PFSK-1 (cell line): Measurements from ENCODE around the gene ZFPM1.

Experiments used
- FOXP2 ChIP-seq: optimal IDR thresholded peaks from 2 replicates; pipeline ENCODE3; 2011; ENCODE audit warnings: borderline replicate concordance, control low read depth, inconsistent platforms; ENCODE audit not compliant: insufficient read depth; ENCODE audit errors: extremely low read length, extremely low read depth
- POLR2AphosphoS5 ChIP-seq: IDR thresholded peaks from 2 replicates; pipeline ENCODE4 v1.6.1; 2012; ENCODE audit warnings: low read depth, mild to moderate bottlenecking, control low read depth, low read length, moderate library complexity
- SIN3A ChIP-seq: IDR thresholded peaks from 2 replicates; pipeline ENCODE4 v1.6.1; 2012; ENCODE audit warnings: mild to moderate bottlenecking, low read length, moderate library complexity, borderline replicate concordance; ENCODE audit not compliant: insufficient read depth
- TAF1 ChIP-seq: IDR thresholded peaks from 2 replicates; pipeline ENCODE4 v1.6.1; 2012; ENCODE audit warnings: low read length, control low read depth, borderline replicate concordance; ENCODE audit not compliant: insufficient read depth
- TF ChIP-seq, protein P1 (sequence below), 2 experiments: IDR thresholded peaks; 2 replicates each; pipeline versions ENCODE4 v1.6.1 to v1.8.0; 2011 to 2012; ENCODE audit warnings: low read depth in 2 of 2, low read length in 2 of 2, control low read depth in 1 of 2, inconsistent platforms in 1 of 2, mild to moderate bottlenecking in 1 of 2, moderate library complexity in 1 of 2; ENCODE audit not compliant: insufficient read depth in 1 of 2

DNA sequence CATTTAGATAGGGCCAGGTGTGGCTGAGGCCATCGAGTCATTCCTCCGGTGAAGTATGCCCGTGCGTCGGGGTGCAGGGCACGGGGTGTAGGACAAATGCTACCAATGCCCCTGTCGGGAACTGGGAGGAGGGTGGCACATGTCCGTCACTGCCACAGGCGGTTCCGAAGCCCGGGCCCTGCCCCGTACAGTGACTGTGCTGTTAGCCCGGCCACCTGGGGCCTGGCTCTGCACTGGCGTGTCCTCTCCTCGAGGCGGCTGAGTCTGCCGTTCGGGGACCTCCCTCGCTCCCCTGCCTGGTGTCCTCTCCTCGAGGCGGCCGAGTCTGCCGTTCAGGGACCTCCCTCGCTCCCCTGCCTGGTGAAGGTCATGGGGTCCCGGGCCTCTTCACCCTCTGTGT lies 7.0 kb upstream of the ZFPM1 start:
- TF ChIP-seq, protein P1, sequence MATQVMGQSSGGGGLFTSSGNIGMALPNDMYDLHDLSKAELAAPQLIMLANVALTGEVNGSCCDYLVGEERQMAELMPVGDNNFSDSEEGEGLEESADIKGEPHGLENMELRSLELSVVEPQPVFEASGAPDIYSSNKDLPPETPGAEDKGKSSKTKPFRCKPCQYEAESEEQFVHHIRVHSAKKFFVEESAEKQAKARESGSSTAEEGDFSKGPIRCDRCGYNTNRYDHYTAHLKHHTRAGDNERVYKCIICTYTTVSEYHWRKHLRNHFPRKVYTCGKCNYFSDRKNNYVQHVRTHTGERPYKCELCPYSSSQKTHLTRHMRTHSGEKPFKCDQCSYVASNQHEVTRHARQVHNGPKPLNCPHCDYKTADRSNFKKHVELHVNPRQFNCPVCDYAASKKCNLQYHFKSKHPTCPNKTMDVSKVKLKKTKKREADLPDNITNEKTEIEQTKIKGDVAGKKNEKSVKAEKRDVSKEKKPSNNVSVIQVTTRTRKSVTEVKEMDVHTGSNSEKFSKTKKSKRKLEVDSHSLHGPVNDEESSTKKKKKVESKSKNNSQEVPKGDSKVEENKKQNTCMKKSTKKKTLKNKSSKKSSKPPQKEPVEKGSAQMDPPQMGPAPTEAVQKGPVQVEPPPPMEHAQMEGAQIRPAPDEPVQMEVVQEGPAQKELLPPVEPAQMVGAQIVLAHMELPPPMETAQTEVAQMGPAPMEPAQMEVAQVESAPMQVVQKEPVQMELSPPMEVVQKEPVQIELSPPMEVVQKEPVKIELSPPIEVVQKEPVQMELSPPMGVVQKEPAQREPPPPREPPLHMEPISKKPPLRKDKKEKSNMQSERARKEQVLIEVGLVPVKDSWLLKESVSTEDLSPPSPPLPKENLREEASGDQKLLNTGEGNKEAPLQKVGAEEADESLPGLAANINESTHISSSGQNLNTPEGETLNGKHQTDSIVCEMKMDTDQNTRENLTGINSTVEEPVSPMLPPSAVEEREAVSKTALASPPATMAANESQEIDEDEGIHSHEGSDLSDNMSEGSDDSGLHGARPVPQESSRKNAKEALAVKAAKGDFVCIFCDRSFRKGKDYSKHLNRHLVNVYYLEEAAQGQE (IDR thresholded peaks at IDR 0.05; ENCODE audit: insufficient read depth in 1 of 2, low read depth in 2 of 2, low read length in 2 of 2): no peak
- TF ChIP-seq TAF1: no peak
- no peak for TF ChIP-seq POLR2AphosphoS5
- no peak for TF ChIP-seq SIN3A
- TF ChIP-seq FOXP2: no peak
